ENCODE results near the gene ENKD1. TPM values are rescaled to one million over a fixed set of nuclear protein-coding genes. Genes with fewer than 3 reads are reported as not detected.
A peak's percentile ranks its signal among the peaks of the same experiment; 100 is the strongest.

Gene ENKD1
- total and polyA plus RNA-seq, 4 experiments from 2014 or later: 1.1 to 7.7 (median 4.6) TPM

DNA sequence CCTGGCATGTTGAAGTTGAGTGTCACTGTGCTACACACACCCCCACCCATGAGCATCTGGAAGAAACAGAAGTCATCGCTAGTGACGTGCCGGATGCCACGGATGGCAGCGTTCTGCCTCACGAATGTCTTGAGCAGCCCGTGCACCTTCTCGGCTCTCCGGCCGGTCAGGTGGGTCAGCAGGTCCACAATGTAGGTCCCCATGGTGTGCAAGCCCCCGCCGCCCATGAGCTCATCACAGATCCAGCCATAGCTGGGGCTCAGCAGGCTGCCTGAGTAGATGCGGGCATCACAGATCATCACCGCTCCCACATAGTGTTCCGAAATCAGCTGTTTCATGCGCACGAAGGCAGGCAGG is 9.0 kb upstream of the ENKD1 start:
- CTCF ChIA-PET (ENCODE audit: partially characterized antibody): no interaction called here

GRCh38 chr16:67674851-67675578 is 8.5 kb upstream of the ENKD1 start:
- DNase-seq: no peak
- ChIA-PET POLR2A (ENCODE audit: partially characterized antibody) (no interaction called here), CTCF (ENCODE audit: partially characterized antibody) (interaction anchor here (3.4 to 10.4 kb wide), 4 partner anchors 7 to 153 kb away, joined by 20 to 143 read pairs (median 27); partner anchors contain the start of gene GFOD2)
- H3K36me3 Mint-ChIP-seq: peaks cover 0 to 9% of the 10 kb centered on the region in 2 donors
- H3K4me1 Mint-ChIP-seq: peaks cover 3 to 12% (median 8%) of the 10 kb centered on the region in 4 donors
- no peak overlapping the region for H3K4me3 ChIP-seq (ENCODE audit: low read length in 2 of 2)
- no peaks in the 10 kb centered on the region for H3K9me3 ChIP-seq (ENCODE audit: control insufficient read depth in 1 of 2, low read length in 2 of 2)
- H3K36me3 ChIP-seq (ENCODE audit: insufficient read depth, low read length): no peaks in the 10 kb centered on the region
- intact Hi-C loops (cut with micrococcal nuclease): no loop called here
- H3K4me1 ChIP-seq (ENCODE audit: insufficient read depth, low read length): no peaks in the 10 kb centered on the region
- no peaks in the 10 kb centered on the region for H3K9me3 Mint-ChIP-seq
- H3K27ac ChIP-seq (ENCODE audit: low read depth, low read length): no peak overlapping the region
- peak overlapping the region in 3 of 7 donors; percentile 29 to 76 (median 42) for H3K27ac Mint-ChIP-seq
- no peak overlapping the region for H3K4me3 Mint-ChIP-seq
- H3K27me3 Mint-ChIP-seq: no peaks in the 10 kb centered on the region
- no peaks in the 10 kb centered on the region for H3K27me3 ChIP-seq (ENCODE audit: insufficient read depth, low read length)

More for the DNA sequence above, 9.0 kb upstream of the ENKD1 start:
- no peaks in the 10 kb centered on the region for H3K9me3 Mint-ChIP-seq
- Histone ChIP-seq H3K36me3 (ENCODE audit: insufficient read depth, low read length) (no peaks in the 10 kb centered on the region), H3K27me3 (ENCODE audit: insufficient read depth, low read length) (no peaks in the 10 kb centered on the region), H3K27ac (ENCODE audit: low read depth, low read length) (no peak overlapping the region), H3K4me1 (ENCODE audit: insufficient read depth, low read length) (no peaks in the 10 kb centered on the region), H3K4me3 (ENCODE audit: low read length in 2 of 2) (no peak overlapping the region), H3K9me3 (ENCODE audit: control insufficient read depth in 1 of 2, low read length in 2 of 2) (no peaks in the 10 kb centered on the region)
- H3K27ac Mint-ChIP-seq: peak overlapping the region in 3 of 7 donors; percentile 31 to 68 (median 48)
- H3K36me3 Mint-ChIP-seq: peaks cover 0 to 11% of the 10 kb centered on the region in 2 donors
- no peak for DNase-seq
- no peaks in the 10 kb centered on the region for H3K27me3 Mint-ChIP-seq
- peaks cover 3 to 12% (median 8%) of the 10 kb centered on the region in 4 donors for H3K4me1 Mint-ChIP-seq
- POLR2A ChIA-PET (ENCODE audit: partially characterized antibody): no interaction called here
- no peak overlapping the region for H3K4me3 Mint-ChIP-seq
- intact Hi-C loops (cut with micrococcal nuclease): no loop called here

GRCh38 chr16:67673712-67674580 is 7.4 kb upstream of the ENKD1 start:
- H3K27me3 ChIP-seq (ENCODE audit: insufficient read depth, low read length): no peaks in the 10 kb centered on the region
- no peak overlapping the region for H3K4me3 ChIP-seq (ENCODE audit: low read length in 2 of 2)
- H3K27me3 Mint-ChIP-seq: no peaks in the 10 kb centered on the region
- no peak overlapping the region for H3K27ac ChIP-seq (ENCODE audit: low read depth, low read length)
- H3K9me3 Mint-ChIP-seq: no peaks in the 10 kb centered on the region
- intact Hi-C loops (cut with micrococcal nuclease): loop anchor here (2.0 kb wide), 1 partner anchor 63 kb away; no protein-coding TSS in a partner anchor
- no peaks in the 10 kb centered on the region for H3K36me3 ChIP-seq (ENCODE audit: insufficient read depth, low read length)
- POLR2A ChIA-PET (ENCODE audit: partially characterized antibody): interaction anchor here (0.5 to 1.6 kb wide), 2 partner anchors 115 to 255 kb away, joined by 3 read pairs; no protein-coding TSS in a partner anchor
- H3K9me3 ChIP-seq (ENCODE audit: control insufficient read depth in 1 of 2, low read length in 2 of 2): no peaks in the 10 kb centered on the region
- CTCF ChIA-PET (ENCODE audit: partially characterized antibody): interaction anchor here (1.5 to 10.4 kb wide), 10 partner anchors 8 to 258 kb away, joined by 4 to 143 read pairs (median 14); partner anchors contain the start of genes CTRL and GFOD2
- H3K36me3 Mint-ChIP-seq: peaks cover 0 to 11% of the 10 kb centered on the region in 2 donors
- DNase-seq: no peak
- peak overlapping the region in 6 of 7 donors; percentile 29 to 76 (median 68) for H3K27ac Mint-ChIP-seq
- H3K4me1 Mint-ChIP-seq: peaks cover 3 to 14% (median 8%) of the 10 kb centered on the region in 4 donors
- H3K4me1 ChIP-seq (ENCODE audit: insufficient read depth, low read length): no peaks in the 10 kb centered on the region
- no peak overlapping the region for H3K4me3 Mint-ChIP-seq

- H3K9me3 Mint-ChIP-seq: no peaks in the 10 kb centered on the region
- H3K27me3 Mint-ChIP-seq: no peaks in the 10 kb centered on the region
- peaks cover 5% of the 10 kb centered on the region for H3K4me1 ChIP-seq (ENCODE audit: insufficient read depth, low read length)
- intact Hi-C loops (cut with micrococcal nuclease): loop anchor here (2.0 kb wide), 1 partner anchor 64 kb away; no protein-coding TSS in a partner anchor
- no peaks in the 10 kb centered on the region for H3K36me3 ChIP-seq (ENCODE audit: insufficient read depth, low read length)
- ChIA-PET CTCF (ENCODE audit: partially characterized antibody) (interaction anchor here (0.6 to 10.4 kb wide), 25 partner anchors 9 to 262 kb away, joined by 3 to 143 read pairs (median 5); partner anchors contain the start of genes ACD, CTRL, EDC4 and GFOD2), POLR2A (ENCODE audit: partially characterized antibody) (interaction anchor here (0.5 to 1.7 kb wide), 7 partner anchors 9 to 263 kb away, joined by 3 to 6 read pairs (median 3); partner anchors contain the start of gene PARD6A)
- H3K4me1 Mint-ChIP-seq: peaks cover 4 to 21% (median 9%) of the 10 kb centered on the region in 4 donors
- no peak overlapping the region for H3K27ac ChIP-seq (ENCODE audit: low read depth, low read length)
- peak; percentile 40 to 60 (median 53) for DNase-seq
- H3K4me3 Mint-ChIP-seq: no peak overlapping the region
- H3K27ac Mint-ChIP-seq: peak overlapping the region in 6 of 7 donors; percentile 30 to 77 (median 36)
- no peaks in the 10 kb centered on the region for H3K27me3 ChIP-seq (ENCODE audit: insufficient read depth, low read length)
- no peak overlapping the region for H3K4me3 ChIP-seq (ENCODE audit: low read length in 2 of 2)
- H3K9me3 ChIP-seq (ENCODE audit: control insufficient read depth in 1 of 2, low read length in 2 of 2): no peaks in the 10 kb centered on the region
- peaks cover 0 to 8% of the 10 kb centered on the region in 2 donors for H3K36me3 Mint-ChIP-seq
Measured at GRCh38 chr16:67672739-67673662, 6.5 kb upstream of the ENKD1 start.

DNA sequence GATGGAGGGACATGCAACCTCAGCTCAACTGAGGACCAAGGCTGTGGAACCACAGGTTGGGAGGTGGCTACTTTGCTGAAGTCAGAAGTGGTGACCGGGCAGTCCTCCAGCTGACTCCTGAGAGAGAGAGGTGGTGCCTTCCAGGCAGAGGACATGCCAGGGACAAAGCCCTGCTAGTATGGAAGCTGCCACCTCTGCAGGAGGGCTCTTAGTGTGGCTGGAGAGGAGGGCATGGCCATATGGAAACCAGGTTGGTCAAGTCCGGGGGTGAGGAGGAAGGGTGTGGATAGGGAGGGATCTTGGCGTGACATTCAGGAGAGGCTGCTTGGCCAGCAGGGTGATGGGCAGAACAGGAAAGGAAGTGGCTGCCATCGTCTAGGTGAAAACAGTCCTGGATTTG is 5.8 kb upstream of the ENKD1 start:
- Histone ChIP-seq H3K9me3 (ENCODE audit: control insufficient read depth in 1 of 2, low read length in 2 of 2) (no peaks in the 10 kb centered on the region), H3K27me3 (ENCODE audit: insufficient read depth, low read length) (no peaks in the 10 kb centered on the region), H3K4me1 (ENCODE audit: insufficient read depth, low read length) (peaks cover 11% of the 10 kb centered on the region), H3K4me3 (ENCODE audit: low read length in 2 of 2) (no peak overlapping the region), H3K27ac (ENCODE audit: low read depth, low read length) (no peak overlapping the region), H3K36me3 (ENCODE audit: insufficient read depth, low read length) (no peaks in the 10 kb centered on the region)
- H3K27ac Mint-ChIP-seq: peak overlapping the region in 6 of 7 donors; percentile 12 to 77 (median 36)
- H3K4me1 Mint-ChIP-seq: peaks cover 5 to 28% (median 13%) of the 10 kb centered on the region in 4 donors
- CTCF ChIA-PET (ENCODE audit: partially characterized antibody): interaction anchor here (0.6 to 10.4 kb wide), 25 partner anchors 9 to 263 kb away, joined by 3 to 143 read pairs (median 5); partner anchors contain the start of genes ACD, CTRL, EDC4 and GFOD2
- intact Hi-C loops (cut with micrococcal nuclease): loop anchor here (2.0 kb wide), 1 partner anchor 64 kb away; no protein-coding TSS in a partner anchor
- no peak overlapping the region for H3K4me3 Mint-ChIP-seq
- no peaks in the 10 kb centered on the region for H3K27me3 Mint-ChIP-seq
- no peaks in the 10 kb centered on the region for H3K9me3 Mint-ChIP-seq
- DNase-seq: no peak
- peaks cover 0 to 6% of the 10 kb centered on the region in 2 donors for H3K36me3 Mint-ChIP-seq
- POLR2A ChIA-PET (ENCODE audit: partially characterized antibody): interaction anchor here (0.9 to 1.7 kb wide), 6 partner anchors 10 to 263 kb away, joined by 3 to 6 read pairs (median 4); partner anchors contain the start of gene PARD6A

DNA sequence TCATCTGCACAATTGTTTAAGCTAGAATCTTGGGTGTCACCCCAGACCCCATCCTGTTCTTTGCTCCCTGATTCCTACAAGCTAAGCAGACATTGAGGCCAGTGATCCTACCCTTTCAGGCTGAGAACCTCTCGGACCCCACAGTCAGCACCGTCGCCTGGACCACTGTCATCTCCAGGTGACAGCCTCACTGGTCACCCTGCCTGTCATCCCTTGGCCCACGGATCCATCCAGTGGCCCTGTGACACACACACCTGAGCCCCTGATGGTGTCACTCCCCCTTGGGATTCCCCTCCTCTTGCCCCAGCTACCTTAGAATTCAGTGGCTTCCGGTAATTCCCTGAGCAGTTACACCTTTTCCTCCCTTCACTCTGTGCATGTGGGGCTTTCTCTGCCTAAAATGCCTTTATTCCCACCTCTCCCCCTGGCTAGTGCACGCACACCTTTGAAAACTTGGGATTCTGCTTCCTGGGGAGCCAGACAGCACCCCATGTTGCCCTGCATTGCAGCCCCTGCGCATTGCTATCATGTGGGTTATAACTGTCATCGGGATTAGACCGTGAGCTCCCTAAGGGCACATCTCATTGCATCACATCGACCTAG is 3.0 kb upstream of the ENKD1 start:
- H3K36me3 Mint-ChIP-seq: peaks cover 0 to 6% of the 10 kb centered on the region in 2 donors
- CTCF ChIA-PET (ENCODE audit: partially characterized antibody): interaction anchor here (0.6 to 10.4 kb wide), 17 partner anchors 10 to 184 kb away, joined by 3 to 143 read pairs (median 3); partner anchors contain the start of genes ACD, GFOD2 and PARD6A
- POLR2A ChIA-PET (ENCODE audit: partially characterized antibody): interaction anchor here (1.2 to 6.9 kb wide), 5 partner anchors 9 to 149 kb away, joined by 5 to 55 read pairs (median 17); partner anchors contain the start of genes ACD, CTCF and PARD6A
- H3K4me1 Mint-ChIP-seq: peaks cover 7 to 50% (median 18%) of the 10 kb centered on the region in 4 donors
- Histone ChIP-seq H3K9me3 (ENCODE audit: control insufficient read depth in 1 of 2, low read length in 2 of 2) (no peaks in the 10 kb centered on the region), H3K27me3 (ENCODE audit: insufficient read depth, low read length) (no peaks in the 10 kb centered on the region), H3K27ac (ENCODE audit: low read depth, low read length) (no peak overlapping the region), H3K4me1 (ENCODE audit: insufficient read depth, low read length) (peaks cover 24% of the 10 kb centered on the region), H3K4me3 (ENCODE audit: low read length in 2 of 2) (no peak overlapping the region), H3K36me3 (ENCODE audit: insufficient read depth, low read length) (no peaks in the 10 kb centered on the region)
- H3K4me3 Mint-ChIP-seq: peak overlapping the region in 2 of 8 donors; percentile 17 to 46
- DNase-seq: no peak
- intact Hi-C loops (cut with micrococcal nuclease): no loop called here
- H3K27ac Mint-ChIP-seq: peak overlapping the region in 3 of 7 donors; percentile 32 to 53 (median 35)
- H3K9me3 Mint-ChIP-seq: no peaks in the 10 kb centered on the region
- no peaks in the 10 kb centered on the region for H3K27me3 Mint-ChIP-seq
